ENCODE measurements around the gene CELA3B.
"Not testable (repeated sequence)": the region's sequence is repeated elsewhere in the genome, so short reads cannot be mapped to it uniquely, and the experiment has no call there.

Gene CELA3B, protein sequence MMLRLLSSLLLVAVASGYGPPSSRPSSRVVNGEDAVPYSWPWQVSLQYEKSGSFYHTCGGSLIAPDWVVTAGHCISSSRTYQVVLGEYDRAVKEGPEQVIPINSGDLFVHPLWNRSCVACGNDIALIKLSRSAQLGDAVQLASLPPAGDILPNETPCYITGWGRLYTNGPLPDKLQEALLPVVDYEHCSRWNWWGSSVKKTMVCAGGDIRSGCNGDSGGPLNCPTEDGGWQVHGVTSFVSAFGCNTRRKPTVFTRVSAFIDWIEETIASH

DNA sequence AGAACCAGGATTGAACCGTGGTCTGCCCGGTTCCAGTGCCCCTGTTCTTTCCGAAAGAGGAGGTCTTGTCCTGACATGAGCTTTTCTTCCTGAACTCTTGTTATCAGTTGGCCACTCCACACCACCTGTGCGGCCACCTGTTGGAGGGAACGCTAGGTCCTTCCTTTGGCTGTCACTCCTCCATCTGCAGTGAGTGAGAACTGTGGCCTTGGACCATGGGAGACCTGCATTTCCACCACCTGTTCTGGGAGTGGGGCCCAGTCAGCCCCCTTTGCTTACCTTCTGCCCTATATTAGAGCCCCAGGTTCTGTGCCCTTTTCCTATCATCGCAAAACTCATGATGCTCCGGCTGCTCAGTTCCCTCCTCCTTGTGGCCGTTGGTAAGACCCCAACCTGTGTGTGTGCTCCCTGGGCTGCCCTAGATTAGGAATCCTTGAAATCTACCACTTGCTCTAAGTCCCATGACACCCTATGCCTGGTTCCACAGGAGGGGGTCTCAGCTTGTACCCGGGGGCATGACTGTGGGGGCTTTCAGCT, at the start of gene CELA3B:
CELA3B (plus strand) TSS at position 320 of the 537 bp plus-strand sequence; CDS start at position 338, 18 bp downstream.
- not testable (repeated sequence) for DNase-seq (ENCODE audit: low read depth)

DNA sequence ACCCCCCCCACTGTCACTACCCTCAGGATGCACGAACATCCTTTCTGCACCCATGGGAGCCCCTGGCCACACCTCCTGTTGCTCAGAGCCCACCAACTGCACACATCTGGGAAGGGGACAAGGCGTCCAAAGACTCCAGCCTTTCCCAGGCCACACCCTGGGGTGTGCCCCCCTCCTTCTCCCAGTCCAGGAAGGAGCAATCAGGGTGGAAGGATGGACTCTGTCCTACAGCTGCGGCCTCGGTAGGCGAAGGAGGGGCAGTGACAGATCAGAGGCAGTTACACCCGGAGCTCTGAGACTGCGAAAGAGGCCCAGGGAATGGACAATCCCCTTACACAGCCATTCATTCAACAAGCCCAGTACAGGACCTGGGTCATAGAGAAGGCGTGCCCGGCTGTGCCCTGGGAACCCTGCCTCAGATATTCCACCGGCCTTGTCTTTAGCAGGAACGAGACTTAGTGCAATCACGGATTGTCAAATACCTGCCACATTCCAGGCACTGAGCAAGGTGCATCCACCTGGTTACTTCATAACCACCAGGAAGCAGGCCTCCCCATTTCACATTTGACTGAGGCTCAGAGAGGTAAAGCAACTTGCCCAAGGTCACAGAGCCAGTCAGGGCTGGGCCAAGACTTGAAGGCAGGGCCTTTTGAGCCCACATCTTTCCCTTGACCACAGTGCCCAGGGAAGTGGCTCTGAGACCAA, 49.1 kb upstream of the CELA3B start:
- DNase-seq (ENCODE audit: low read depth): no peak

DNA sequence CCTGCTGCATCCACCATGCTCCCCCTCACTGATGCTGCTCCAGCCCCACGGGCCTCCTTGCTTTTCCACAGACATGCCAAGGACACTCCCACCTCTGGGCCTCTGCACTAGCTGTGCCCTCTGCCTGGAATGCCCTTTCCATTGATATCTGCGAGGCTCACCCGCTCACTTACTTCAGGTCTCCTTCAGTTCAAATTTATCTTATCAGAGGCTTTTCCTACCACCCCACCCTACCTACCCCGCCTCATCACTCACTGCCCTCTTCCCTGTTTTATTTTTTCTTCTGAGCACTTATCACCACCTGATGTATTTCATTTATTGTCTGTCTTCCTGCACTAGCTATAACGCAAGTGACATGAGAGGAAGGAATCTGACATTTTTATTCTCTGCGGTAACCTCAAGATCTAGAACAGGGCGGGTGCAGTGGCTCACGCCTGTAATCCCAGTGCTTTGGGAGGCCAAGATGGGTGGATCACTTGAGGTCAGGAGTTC, 46.7 kb upstream of the CELA3B start:
- DNase-seq (ENCODE audit: low read depth): no peak

DNA sequence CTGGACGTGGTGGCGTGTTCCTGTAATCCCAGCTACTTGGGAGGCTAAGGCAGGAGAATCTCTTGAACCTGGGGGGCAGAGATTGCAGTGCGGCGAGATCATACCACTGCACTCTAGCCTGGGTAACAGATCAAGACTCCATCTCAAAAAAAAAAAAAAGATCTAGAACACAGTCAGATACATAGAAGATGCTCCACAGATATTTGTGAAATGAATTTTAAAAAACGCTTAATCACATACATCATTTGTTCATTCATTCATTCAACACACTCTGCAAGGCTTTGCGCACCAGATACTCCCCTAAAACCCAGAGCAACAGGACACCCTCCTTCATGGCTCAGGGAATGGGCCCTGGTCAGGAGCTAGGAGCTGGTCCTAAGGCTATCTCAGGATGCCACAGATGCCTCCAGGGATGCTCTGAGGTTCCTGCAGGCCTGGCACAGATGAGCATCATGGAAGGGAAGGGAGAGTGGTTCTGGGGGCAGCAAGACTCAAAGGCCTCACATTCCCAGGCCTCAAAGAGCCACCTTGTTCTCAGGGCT, 46.1 kb upstream of the CELA3B start:
- DNase-seq (ENCODE audit: low read depth): no peak

GRCh38 chr1:21931171-21932093, 45.4 kb upstream of the CELA3B start:
- no peak for DNase-seq (ENCODE audit: low read depth)

- no peak for DNase-seq (ENCODE audit: low read depth)
These were observed 44.7 kb upstream of the CELA3B start for GRCh38 chr1:21932127-21932526.

DNA sequence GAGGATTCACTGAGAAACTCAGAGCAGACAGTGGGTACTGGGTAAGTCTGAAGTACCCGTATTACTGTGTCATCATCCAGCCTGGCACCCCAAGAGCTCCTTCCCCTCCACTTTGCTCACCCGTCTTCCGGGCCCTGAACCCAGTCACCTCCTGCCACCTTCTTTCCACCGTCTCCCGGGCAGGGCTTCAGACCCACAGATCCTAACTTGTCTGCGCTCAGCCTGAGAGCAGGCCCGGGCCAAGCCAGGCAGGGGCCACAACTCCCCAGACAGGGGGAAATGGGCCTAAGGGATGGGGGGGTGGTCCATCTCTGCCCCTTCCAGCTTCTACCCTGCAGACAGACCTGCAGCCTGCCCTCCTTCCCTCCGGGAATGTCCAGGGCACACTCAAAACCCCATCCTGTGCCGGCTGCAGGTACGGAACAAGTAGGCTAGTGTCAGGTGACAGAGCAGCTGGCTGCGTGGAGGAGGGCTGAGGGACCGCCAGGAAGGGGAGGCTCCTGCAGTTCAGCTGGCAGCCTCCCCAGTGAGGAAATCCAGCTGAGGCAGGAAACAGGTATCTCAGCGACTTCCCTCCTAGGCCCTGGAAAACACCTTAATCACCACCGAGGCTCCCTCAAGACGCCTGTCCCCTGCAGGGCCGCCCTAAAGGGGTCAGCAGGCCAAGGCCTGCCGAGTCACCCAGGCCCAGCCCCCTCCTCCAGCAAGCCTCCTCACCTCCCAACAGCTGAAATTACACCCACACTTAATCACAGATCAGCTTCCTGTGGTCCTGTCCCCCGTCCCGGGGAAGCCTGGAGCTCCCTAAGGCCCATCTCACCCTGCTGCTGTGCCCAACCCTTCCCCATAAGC, 43.2 kb upstream of the CELA3B start:
- DNase-seq (ENCODE audit: low read depth): no peak

DNA sequence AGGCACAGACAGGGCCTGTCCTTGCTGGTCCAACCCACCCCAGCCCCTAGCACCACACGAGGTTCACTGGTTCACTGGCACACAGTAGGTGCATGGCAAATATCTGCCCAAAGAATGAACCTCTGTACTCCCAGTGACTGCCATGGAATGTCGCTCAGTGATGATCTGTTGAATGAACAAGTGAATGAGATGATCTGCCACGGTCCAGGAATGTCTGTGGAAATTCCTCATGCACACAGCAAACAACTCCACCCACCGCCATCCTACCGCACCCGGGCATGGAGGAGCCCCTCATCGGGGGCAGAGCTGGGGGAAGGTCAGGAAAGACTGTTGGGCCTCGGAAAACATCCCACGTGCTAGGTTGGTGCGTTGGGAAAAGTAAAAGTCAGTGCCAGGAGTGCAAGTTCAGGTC, 41.4 kb upstream of the CELA3B start:
- no peak for DNase-seq (ENCODE audit: low read depth)

GRCh38 chr1:21935891-21936365, 40.9 kb upstream of the CELA3B start:
- DNase-seq (ENCODE audit: low read depth): no peak

GRCh38 chr1:21936366-21937031, 40.3 kb upstream of the CELA3B start:
- no peak for DNase-seq (ENCODE audit: low read depth)

GRCh38 chr1:21937034-21937371, 39.8 kb upstream of the CELA3B start, which contains the start of gene HSPG2:
Gene HSPG2 (minus strand): TSS chr1:21937310. CDS start chr1:21937217, 93 bp downstream.
- no peak for DNase-seq (ENCODE audit: low read depth)

- peak; percentile 50 for DNase-seq (ENCODE audit: low read depth)
These were observed 39.3 kb upstream of the CELA3B start for GRCh38 chr1:21937372-21938121.

GRCh38 chr1:21938732-21939538, 37.9 kb upstream of the CELA3B start:
- DNase-seq (ENCODE audit: low read depth): no peak

GRCh38 chr1:21939650-21940374, 37.0 kb upstream of the CELA3B start:
- peak; percentile 84 for DNase-seq (ENCODE audit: low read depth)

- DNase-seq (ENCODE audit: low read depth): no peak
These were observed 36.3 kb upstream of the CELA3B start for GRCh38 chr1:21940492-21940891.

GRCh38 chr1:21941370-21941769, 35.5 kb upstream of the CELA3B start:
- no peak for DNase-seq (ENCODE audit: low read depth)

DNA sequence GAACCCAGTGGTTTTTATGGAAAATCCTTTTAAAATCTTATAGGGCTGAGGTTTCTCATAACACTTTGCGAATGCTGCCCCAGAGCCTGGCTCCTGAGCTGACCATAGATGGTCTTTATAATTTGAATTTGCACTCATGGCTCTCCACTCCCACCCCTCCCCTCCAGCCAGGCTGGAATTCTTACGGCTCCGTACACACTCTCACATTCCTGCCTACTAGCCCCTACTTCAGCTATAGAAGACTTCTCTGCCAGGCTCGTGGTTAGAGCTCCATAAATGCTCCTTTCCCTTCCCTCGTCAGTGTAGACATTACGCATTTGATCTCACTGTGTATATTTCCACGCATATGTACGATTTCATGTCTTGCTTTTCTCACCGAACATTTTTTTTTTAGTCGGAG, 34.4 kb upstream of the CELA3B start:
- no peak for DNase-seq (ENCODE audit: low read depth)
